ENCODE measurements around the gene DRGX. TPM values are rescaled to one million over a fixed set of nuclear protein-coding genes. Genes with fewer than 3 reads are reported as not detected.

DRGX gene
- total and polyA plus RNA-seq, 2 of the 13 experiments (the other 11 are each of a cell fraction or from before 2014, with no cell fraction given), result not detected

- TF ChIP-seq KDM5B (CRISPR knock-in tag; IDR thresholded peaks at IDR 0.05; ENCODE audit: borderline replicate concordance) (no peak), SAP130 (CRISPR knock-in tag; IDR thresholded peaks at IDR 0.05; ENCODE audit: low read depth) (peak; percentile 60), ZNF556 (CRISPR knock-in tag; IDR thresholded peaks at IDR 0.05; ENCODE audit: borderline replicate concordance) (no peak), SP1 (IDR thresholded peaks at IDR 0.05) (no peak), SP1 (CRISPR knock-in tag; IDR thresholded peaks at IDR 0.05) (no peak), HCFC1 (IDR thresholded peaks at IDR 0.05; ENCODE audit: low read depth, low read length) (no peak), HMG20A (CRISPR knock-in tag; IDR thresholded peaks at IDR 0.05; ENCODE audit: borderline replicate concordance) (peak; percentile 64; the same call in 1 of the 2 replicates), NCOA5 (CRISPR knock-in tag; IDR thresholded peaks at IDR 0.05) (no peak), RFX5 (IDR thresholded peaks at IDR 0.05; ENCODE audit: low read depth, low read length) (no peak), THAP11 (CRISPR knock-in tag; IDR thresholded peaks at IDR 0.05) (0 out of 2 replicates have a peak, but pooled peaks have one; percentile 26), ATF7-NPFF (CRISPR knock-in tag; IDR thresholded peaks at IDR 0.05; ENCODE audit: low read depth) (no peak), ZNF235 (CRISPR knock-in tag; IDR thresholded peaks at IDR 0.05; ENCODE audit: borderline replicate concordance) (no peak), HMGXB3 (CRISPR knock-in tag; IDR thresholded peaks at IDR 0.05; ENCODE audit: borderline replicate concordance) (no peak), LCORL (IDR thresholded peaks at IDR 0.05) (no peak), LCORL (CRISPR knock-in tag; IDR thresholded peaks at IDR 0.05) (peak; percentile 89), ADNP (CRISPR knock-in tag; IDR thresholded peaks at IDR 0.05) (no peak), ZNF430 (CRISPR knock-in tag; IDR thresholded peaks at IDR 0.05) (0 out of 2 replicates have a peak, but pooled peaks have one; percentile 43), HDAC1 (CRISPR knock-in tag; IDR thresholded peaks at IDR 0.05) (0 out of 2 replicates have a peak, but pooled peaks have one; percentile 16), POLR2AphosphoS5 (IDR thresholded peaks at IDR 0.05; ENCODE audit: low read depth, low read length) (no peak), NCOA2 (CRISPR knock-in tag; IDR thresholded peaks at IDR 0.05) (peak; percentile 45), FOSL2 (CRISPR knock-in tag; IDR thresholded peaks at IDR 0.05) (peak; percentile 99), PBX3 (CRISPR knock-in tag; IDR thresholded peaks at IDR 0.05; ENCODE audit: borderline replicate concordance) (no peak), NR2F1 (CRISPR knock-in tag; IDR thresholded peaks at IDR 0.05) (0 out of 4 replicates have a peak, but pooled peaks of 1 of the 2 experiments have one; percentile 36), SKI (IDR thresholded peaks at IDR 0.05; ENCODE audit: partially characterized antibody) (no peak), FOSL1 (CRISPR knock-in tag; IDR thresholded peaks at IDR 0.05; ENCODE audit: borderline replicate concordance) (peak; percentile 90), ZNF629 (CRISPR knock-in tag; conservative IDR thresholded peaks at IDR 0.05) (no peak; the same call in 1 of the 2 replicates), PHF21A (CRISPR knock-in tag; IDR thresholded peaks at IDR 0.05) (no peak)
- TF ChIP-seq, protein P1, sequence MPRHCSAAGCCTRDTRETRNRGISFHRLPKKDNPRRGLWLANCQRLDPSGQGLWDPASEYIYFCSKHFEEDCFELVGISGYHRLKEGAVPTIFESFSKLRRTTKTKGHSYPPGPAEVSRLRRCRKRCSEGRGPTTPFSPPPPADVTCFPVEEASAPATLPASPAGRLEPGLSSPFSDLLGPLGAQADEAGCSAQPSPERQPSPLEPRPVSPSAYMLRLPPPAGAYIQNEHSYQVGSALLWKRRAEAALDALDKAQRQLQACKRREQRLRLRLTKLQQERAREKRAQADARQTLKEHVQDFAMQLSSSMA (CRISPR knock-in tag; IDR thresholded peaks at IDR 0.05), result no peak
These were observed 33.2 kb downstream of the DRGX start (continued) for GRCh38 chr10:49362596-49363260.

Data from HepG2 (cell line).